Measurements from ENCODE around the gene UBE3A. TPM values are rescaled to one million over a fixed set of nuclear protein-coding genes. Genes with fewer than 3 reads are reported as not detected.

The UBE3A gene
- total RNA-seq, 1 experiment from 2014 or later, result 104 TPM

DNA sequence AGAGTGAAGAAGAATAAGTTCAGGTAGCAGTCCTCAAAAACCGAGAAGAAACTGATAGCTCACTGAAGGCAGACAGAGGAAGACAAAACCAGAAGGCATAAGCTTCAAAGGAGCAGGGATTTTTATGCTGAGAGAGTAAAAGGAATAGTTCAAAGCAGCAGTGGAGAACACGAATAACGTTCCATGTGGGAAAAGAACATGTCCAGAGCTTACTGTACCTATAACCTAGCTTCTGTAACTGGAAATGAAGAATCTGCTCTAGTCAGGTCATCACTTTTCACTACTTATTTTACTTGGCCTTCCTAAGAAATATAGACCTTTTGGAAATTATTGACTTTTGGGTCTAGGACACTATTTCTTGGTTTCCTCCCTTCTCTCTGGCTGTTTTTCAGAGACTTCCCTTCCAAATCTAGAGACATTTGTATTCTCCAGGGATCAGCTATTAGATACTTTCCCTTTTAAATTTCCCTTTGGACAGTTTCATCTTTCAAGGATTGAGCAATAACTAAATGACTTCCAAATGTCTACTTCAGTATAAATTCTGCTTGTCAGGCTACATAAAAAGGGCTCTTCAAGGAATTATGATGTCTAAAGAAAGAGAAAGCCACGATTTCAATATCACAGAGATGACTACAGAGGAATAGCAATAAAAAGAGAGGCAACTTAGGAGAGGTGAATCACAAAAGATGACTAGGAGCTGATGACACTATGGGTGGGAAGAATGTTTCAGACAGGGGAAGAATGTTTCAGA is 46.7 kb downstream of the UBE3A start:
- ATAC-seq (no peak), DNase-seq (ENCODE audit: low read depth, low spot score) (no peak)
- Histone ChIP-seq H3K36me3 (ENCODE audit: control insufficient read depth in 1 of 2, insufficient read depth in 2 of 2, low read length in 2 of 2) (no peaks in the 10 kb centered on the region; a peak in 1 of 4 replicates), H3K9ac (ENCODE audit: low read length) (no peak overlapping the region), H2AFZ (ENCODE audit: low read depth, low read length, poor library complexity, severe bottlenecking) (no peak overlapping the region), H3K4me2 (ENCODE audit: low read length) (no peak overlapping the region), H4K20me1 (ENCODE audit: insufficient read depth) (peaks cover 4% of the 10 kb centered on the region; the same call in 1 of the 2 replicates), H3K9me3 (ENCODE audit: control insufficient read depth in 1 of 2, insufficient read depth in 1 of 2, low read depth in 1 of 2, low read length in 2 of 2) (no peaks in the 10 kb centered on the region), H3K79me2 (ENCODE audit: insufficient read depth, low read length) (peaks cover 99% of the 10 kb centered on the region), H3K4me1 (ENCODE audit: control insufficient read depth in 1 of 2, insufficient read depth in 2 of 2, low read length in 2 of 2) (no peaks in the 10 kb centered on the region), H3K27me3 (ENCODE audit: insufficient read depth, low read length) (no peaks in the 10 kb centered on the region), H3K4me3 (replicated peaks in 1 of 2; ENCODE audit: low read depth in 1 of 2, low read length in 2 of 2) (no peak overlapping the region), H3K9me2 (ENCODE audit: insufficient read depth) (no peaks in the 10 kb centered on the region), H3K27ac (ENCODE audit: low read depth, low read length) (no peak overlapping the region)
- POLR2A ChIA-PET, result no interaction called here
- intact Hi-C loops (cut with micrococcal nuclease), result no loop called here
- CTCF ChIA-PET, result no interaction called here
- RAD21 ChIA-PET (ENCODE audit: low non-redundant PET in 1 of 2, low total read pairs in 2 of 2, uncharacterized antibody in 2 of 2, unreplicated experiment in 2 of 2), result no interaction called here
- BruUV-seq (replicated peaks), result no TSS peak
- TF ChIP-seq CEBPB (IDR thresholded peaks at IDR 0.05; ENCODE audit: low read depth), result no peak
- TF ChIP-seq CBX3 (IDR thresholded peaks at IDR 0.05; ENCODE audit: low read depth), result no peak

DNA sequence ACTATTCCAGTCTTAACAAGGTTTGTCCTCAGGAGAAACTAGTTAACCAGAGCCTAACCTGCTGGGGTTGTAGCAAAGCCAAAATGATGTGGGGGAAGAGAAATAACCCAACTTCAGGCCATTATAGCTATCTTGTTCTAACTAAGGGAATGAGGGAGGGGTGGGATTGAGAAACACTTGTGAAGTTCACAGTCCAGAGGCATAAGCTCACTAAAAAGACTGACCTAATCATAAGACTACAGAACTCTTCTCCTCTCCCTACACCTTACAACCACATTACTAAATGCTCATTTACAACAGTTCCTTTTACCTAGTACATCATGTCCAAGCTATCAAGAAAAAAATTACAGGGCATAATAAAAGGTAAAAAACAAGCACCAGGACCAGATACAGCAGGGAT is 52.8 kb downstream of the UBE3A start:
- Histone ChIP-seq H3K36me3 (ENCODE audit: control insufficient read depth in 1 of 2, insufficient read depth in 2 of 2, low read length in 2 of 2) (no peaks in the 10 kb centered on the region), H4K20me1 (ENCODE audit: insufficient read depth) (0 out of 2 replicates have a peak, but pooled peaks cover 2% of the 10 kb centered on the region), H3K9me2 (ENCODE audit: insufficient read depth) (no peaks in the 10 kb centered on the region), H3K9me3 (ENCODE audit: control insufficient read depth in 1 of 2, insufficient read depth in 1 of 2, low read depth in 1 of 2, low read length in 2 of 2) (no peaks in the 10 kb centered on the region), H3K27ac (ENCODE audit: low read depth, low read length) (no peak overlapping the region), H3K4me3 (replicated peaks in 1 of 2; ENCODE audit: low read depth in 1 of 2, low read length in 2 of 2) (no peak overlapping the region), H2AFZ (ENCODE audit: low read depth, low read length, poor library complexity, severe bottlenecking) (no peak overlapping the region), H3K27me3 (ENCODE audit: insufficient read depth, low read length) (no peaks in the 10 kb centered on the region), H3K4me2 (ENCODE audit: low read length) (no peak overlapping the region), H3K4me1 (ENCODE audit: control insufficient read depth in 1 of 2, insufficient read depth in 2 of 2, low read length in 2 of 2) (no peaks in the 10 kb centered on the region), H3K9ac (ENCODE audit: low read length) (no peak overlapping the region), H3K79me2 (ENCODE audit: insufficient read depth, low read length) (peaks cover 99% of the 10 kb centered on the region)
- ATAC-seq, result no peak
- no peak for DNase-seq (ENCODE audit: low read depth, low spot score)
- intact Hi-C loops (cut with micrococcal nuclease), result no loop called here
- POLR2A ChIA-PET, result no interaction called here
- no TSS peak for BruUV-seq (replicated peaks)
- CTCF ChIA-PET, result no interaction called here
- RAD21 ChIA-PET (ENCODE audit: low non-redundant PET in 1 of 2, low total read pairs in 2 of 2, uncharacterized antibody in 2 of 2, unreplicated experiment in 2 of 2), result no interaction called here
- TF ChIP-seq SP1 (IDR thresholded peaks at IDR 0.05; ENCODE audit: low read depth), result no peak
- no peak for TF ChIP-seq YY1 (IDR thresholded peaks at IDR 0.05; ENCODE audit: extremely low read depth, insufficient replicate concordance, low read depth, low read length)
- TF ChIP-seq, protein P1, sequence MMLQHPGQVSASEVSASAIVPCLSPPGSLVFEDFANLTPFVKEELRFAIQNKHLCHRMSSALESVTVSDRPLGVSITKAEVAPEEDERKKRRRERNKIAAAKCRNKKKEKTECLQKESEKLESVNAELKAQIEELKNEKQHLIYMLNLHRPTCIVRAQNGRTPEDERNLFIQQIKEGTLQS (IDR thresholded peaks at IDR 0.05), result no peak
- TF ChIP-seq, protein P2, sequence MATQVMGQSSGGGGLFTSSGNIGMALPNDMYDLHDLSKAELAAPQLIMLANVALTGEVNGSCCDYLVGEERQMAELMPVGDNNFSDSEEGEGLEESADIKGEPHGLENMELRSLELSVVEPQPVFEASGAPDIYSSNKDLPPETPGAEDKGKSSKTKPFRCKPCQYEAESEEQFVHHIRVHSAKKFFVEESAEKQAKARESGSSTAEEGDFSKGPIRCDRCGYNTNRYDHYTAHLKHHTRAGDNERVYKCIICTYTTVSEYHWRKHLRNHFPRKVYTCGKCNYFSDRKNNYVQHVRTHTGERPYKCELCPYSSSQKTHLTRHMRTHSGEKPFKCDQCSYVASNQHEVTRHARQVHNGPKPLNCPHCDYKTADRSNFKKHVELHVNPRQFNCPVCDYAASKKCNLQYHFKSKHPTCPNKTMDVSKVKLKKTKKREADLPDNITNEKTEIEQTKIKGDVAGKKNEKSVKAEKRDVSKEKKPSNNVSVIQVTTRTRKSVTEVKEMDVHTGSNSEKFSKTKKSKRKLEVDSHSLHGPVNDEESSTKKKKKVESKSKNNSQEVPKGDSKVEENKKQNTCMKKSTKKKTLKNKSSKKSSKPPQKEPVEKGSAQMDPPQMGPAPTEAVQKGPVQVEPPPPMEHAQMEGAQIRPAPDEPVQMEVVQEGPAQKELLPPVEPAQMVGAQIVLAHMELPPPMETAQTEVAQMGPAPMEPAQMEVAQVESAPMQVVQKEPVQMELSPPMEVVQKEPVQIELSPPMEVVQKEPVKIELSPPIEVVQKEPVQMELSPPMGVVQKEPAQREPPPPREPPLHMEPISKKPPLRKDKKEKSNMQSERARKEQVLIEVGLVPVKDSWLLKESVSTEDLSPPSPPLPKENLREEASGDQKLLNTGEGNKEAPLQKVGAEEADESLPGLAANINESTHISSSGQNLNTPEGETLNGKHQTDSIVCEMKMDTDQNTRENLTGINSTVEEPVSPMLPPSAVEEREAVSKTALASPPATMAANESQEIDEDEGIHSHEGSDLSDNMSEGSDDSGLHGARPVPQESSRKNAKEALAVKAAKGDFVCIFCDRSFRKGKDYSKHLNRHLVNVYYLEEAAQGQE (IDR thresholded peaks at IDR 0.05; ENCODE audit: low read depth), result no peak
- no peak for TF ChIP-seq EZH2phosphoT487 (IDR thresholded peaks at IDR 0.05; ENCODE audit: borderline replicate concordance)
- TF ChIP-seq SIN3A (IDR thresholded peaks at IDR 0.05; ENCODE audit: low read depth), result no peak
- TF ChIP-seq CEBPB (IDR thresholded peaks at IDR 0.05; ENCODE audit: low read depth), result no peak
- TF ChIP-seq POLR2A (IDR thresholded peaks at IDR 0.05; ENCODE audit: borderline replicate concordance, extremely low read depth, insufficient read depth, insufficient read length), result no peak
- no peak for TF ChIP-seq RAD21 (IDR thresholded peaks at IDR 0.05; ENCODE audit: low read depth)
- no peak for TF ChIP-seq EZH2 (IDR thresholded peaks at IDR 0.05)
- no peak for TF ChIP-seq CBX3 (IDR thresholded peaks at IDR 0.05; ENCODE audit: low read depth)
- TF ChIP-seq, protein P3, sequence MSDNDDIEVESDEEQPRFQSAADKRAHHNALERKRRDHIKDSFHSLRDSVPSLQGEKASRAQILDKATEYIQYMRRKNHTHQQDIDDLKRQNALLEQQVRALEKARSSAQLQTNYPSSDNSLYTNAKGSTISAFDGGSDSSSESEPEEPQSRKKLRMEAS (IDR thresholded peaks at IDR 0.05), result no peak
- no peak for TF ChIP-seq JUND (IDR thresholded peaks at IDR 0.05)
- TF ChIP-seq, protein P4, sequence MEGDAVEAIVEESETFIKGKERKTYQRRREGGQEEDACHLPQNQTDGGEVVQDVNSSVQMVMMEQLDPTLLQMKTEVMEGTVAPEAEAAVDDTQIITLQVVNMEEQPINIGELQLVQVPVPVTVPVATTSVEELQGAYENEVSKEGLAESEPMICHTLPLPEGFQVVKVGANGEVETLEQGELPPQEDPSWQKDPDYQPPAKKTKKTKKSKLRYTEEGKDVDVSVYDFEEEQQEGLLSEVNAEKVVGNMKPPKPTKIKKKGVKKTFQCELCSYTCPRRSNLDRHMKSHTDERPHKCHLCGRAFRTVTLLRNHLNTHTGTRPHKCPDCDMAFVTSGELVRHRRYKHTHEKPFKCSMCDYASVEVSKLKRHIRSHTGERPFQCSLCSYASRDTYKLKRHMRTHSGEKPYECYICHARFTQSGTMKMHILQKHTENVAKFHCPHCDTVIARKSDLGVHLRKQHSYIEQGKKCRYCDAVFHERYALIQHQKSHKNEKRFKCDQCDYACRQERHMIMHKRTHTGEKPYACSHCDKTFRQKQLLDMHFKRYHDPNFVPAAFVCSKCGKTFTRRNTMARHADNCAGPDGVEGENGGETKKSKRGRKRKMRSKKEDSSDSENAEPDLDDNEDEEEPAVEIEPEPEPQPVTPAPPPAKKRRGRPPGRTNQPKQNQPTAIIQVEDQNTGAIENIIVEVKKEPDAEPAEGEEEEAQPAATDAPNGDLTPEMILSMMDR (IDR thresholded peaks at IDR 0.05 in 2 of 3, conservative IDR thresholded peaks at IDR 0.05 in 1 of 3; ENCODE audit: borderline replicate concordance in 1 of 3, insufficient read depth in 1 of 3, low read depth in 2 of 3, low read length in 2 of 3), result no peak
- no peak for TF ChIP-seq ZFX (IDR thresholded peaks at IDR 0.05)
- TF ChIP-seq SRF (IDR thresholded peaks at IDR 0.05; ENCODE audit: low read depth), result no peak
